Stomach (tissue), 4 donors: ENCODE data around the gene GSTA3.
"Not testable (repeated sequence)": the region's sequence is repeated elsewhere in the genome, so short reads cannot be mapped to it uniquely, and the experiment has no call there.

Experiments
- EP300 ChIP-seq: sonication (generic); formaldehyde crosslinking; IDR thresholded peaks from one replicate; pipeline ENCODE4 v1.6.1; 2017; ENCODE audit warnings: antibody characterized with exemption
- POLR2A ChIP-seq, 4 donors: fragments of 450-650 bp; IDR thresholded peaks; one replicate each; pipeline ENCODE4 v1.6.1; 2016; ENCODE audit warnings: antibody characterized with exemption in 4 of 4, control low read depth in 2 of 4, mild to moderate bottlenecking in 1 of 4, moderate library complexity in 1 of 4
- POLR2AphosphoS5 ChIP-seq, 3 donors: sonication (generic); formaldehyde crosslinking; IDR thresholded peaks; one replicate each; pipeline ENCODE4 v1.6.1; 2016; ENCODE audit warnings: antibody characterized with exemption in 3 of 3
- TF ChIP-seq, protein P1 (sequence below), 7 experiments: fragments of 450-650 bp in 4 of 7; fragments of 200-600 bp in 3 of 7; sonication (generic) in 3 of 7; IDR thresholded peaks; one replicate each; pipeline ENCODE4 v1.5.1; 2016 to 2019; ENCODE audit warnings: antibody characterized with exemption in 7 of 7, control low read depth in 2 of 7, mild to moderate bottlenecking in 1 of 7

DNA sequence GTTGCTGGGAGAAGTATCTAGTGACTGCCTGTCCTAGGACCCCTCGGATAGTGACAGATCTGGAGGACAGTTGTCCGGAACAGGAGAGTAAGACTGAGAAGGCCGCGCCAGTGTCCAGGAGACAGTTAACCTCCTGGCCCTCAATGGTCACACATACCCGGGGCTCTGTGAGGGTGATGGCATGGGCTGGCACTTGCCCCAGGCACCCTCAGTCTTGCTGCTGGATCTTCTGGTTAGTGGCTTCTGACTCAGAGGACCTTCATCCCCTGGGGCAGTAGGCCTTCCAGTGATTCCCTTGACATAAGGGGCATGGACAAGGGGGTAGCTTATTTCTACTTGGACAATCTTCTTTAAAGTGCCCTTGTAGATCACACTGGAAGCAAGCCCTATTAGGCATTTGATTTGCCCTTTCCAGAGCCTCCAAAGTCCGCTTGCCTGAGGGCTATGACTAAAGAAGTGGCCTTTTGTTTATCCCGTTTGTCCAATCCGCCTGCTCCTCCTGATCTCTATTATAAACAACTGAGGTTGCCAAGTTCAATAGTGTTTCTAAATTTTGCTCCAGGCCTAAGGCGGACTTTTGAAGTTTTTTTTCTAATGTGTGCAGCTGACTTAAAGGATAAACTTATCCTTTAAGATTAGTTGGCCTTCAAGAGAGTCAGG is 8.7 kb upstream of the GSTA3 start:
- TF ChIP-seq POLR2A (IDR thresholded peaks at IDR 0.05); EP300: not testable (repeated sequence)
- TF ChIP-seq, protein P1, sequence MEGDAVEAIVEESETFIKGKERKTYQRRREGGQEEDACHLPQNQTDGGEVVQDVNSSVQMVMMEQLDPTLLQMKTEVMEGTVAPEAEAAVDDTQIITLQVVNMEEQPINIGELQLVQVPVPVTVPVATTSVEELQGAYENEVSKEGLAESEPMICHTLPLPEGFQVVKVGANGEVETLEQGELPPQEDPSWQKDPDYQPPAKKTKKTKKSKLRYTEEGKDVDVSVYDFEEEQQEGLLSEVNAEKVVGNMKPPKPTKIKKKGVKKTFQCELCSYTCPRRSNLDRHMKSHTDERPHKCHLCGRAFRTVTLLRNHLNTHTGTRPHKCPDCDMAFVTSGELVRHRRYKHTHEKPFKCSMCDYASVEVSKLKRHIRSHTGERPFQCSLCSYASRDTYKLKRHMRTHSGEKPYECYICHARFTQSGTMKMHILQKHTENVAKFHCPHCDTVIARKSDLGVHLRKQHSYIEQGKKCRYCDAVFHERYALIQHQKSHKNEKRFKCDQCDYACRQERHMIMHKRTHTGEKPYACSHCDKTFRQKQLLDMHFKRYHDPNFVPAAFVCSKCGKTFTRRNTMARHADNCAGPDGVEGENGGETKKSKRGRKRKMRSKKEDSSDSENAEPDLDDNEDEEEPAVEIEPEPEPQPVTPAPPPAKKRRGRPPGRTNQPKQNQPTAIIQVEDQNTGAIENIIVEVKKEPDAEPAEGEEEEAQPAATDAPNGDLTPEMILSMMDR (IDR thresholded peaks at IDR 0.05), result not testable (repeated sequence)
- TF ChIP-seq POLR2AphosphoS5 (IDR thresholded peaks at IDR 0.05), result peak in 2 of 3 donors; percentile 63 to 71
